ENCODE measurements around the gene DDX43. TPM values are rescaled to one million over a fixed set of nuclear protein-coding genes. Genes with fewer than 3 reads are reported as not detected.

The DDX43 gene
- total and polyA plus RNA-seq, 10 of the 15 experiments (the other 5 are each of a cell fraction or from before 2014, with no cell fraction given): 0.12 TPM; not detected in 9

GRCh38 chr6:73364121-73364520 is 30.5 kb upstream of the DDX43 start:
- Histone ChIP-seq H3K9ac (ENCODE audit: control insufficient read depth, insufficient read depth, low read length) (no peak overlapping the region), H3K36me3 (ENCODE audit: control insufficient read depth in 2 of 2, insufficient read depth in 2 of 2, low read length in 1 of 2) (no peaks in the 10 kb centered on the region), H3K4me1 (ENCODE audit: control insufficient read depth, insufficient read depth, low read length) (no peaks in the 10 kb centered on the region), H4K20me1 (ENCODE audit: control insufficient read depth, insufficient read depth) (no peaks in the 10 kb centered on the region), H3K9me3 (replicated peaks; ENCODE audit: control insufficient read depth, insufficient read depth, low read length) (no peaks in the 10 kb centered on the region), H2AFZ (ENCODE audit: control insufficient read depth, low read depth, low read length) (no peak overlapping the region), H3K27ac (ENCODE audit: control insufficient read depth, insufficient read depth) (no peak overlapping the region), H3K4me2 (ENCODE audit: control insufficient read depth, insufficient read depth) (no peak overlapping the region), H3K79me2 (ENCODE audit: control insufficient read depth, insufficient read depth, low read length) (no peaks in the 10 kb centered on the region), H3K27me3 (replicated peaks in 1 of 2; ENCODE audit: control insufficient read depth in 2 of 2, insufficient read depth in 2 of 2, low read length in 1 of 2) (0 out of 4 replicates have a peak, but pooled peaks cover 0 to 3% of the 10 kb centered on the region in 2 experiments), H3K4me3 (no peak overlapping the region)
- in situ Hi-C loops (cut with MboI): no loop called here
- intact Hi-C loops (cut with micrococcal nuclease; ENCODE audit: unreplicated experiment): no loop called here
- CTCF ChIA-PET: interaction anchor here (0.7 kb wide), 1 partner anchor 33 kb away, joined by 3 read pairs; no protein-coding TSS in a partner anchor
- no peak for FAIRE-seq
- DNase-seq (ENCODE audit: low read depth, low spot score): no peak
- TF ChIP-seq YBX1 (IDR thresholded peaks at IDR 0.05): no peak
- no peak for TF ChIP-seq IRF4 (IDR thresholded peaks at IDR 0.05; ENCODE audit: low read depth, low read length)
- no peak for TF ChIP-seq FOS (IDR thresholded peaks at IDR 0.05; ENCODE audit: borderline replicate concordance, extremely low read depth, insufficient read length)
- TF ChIP-seq ZBTB11 (CRISPR knock-in tag; IDR thresholded peaks at IDR 0.05): no peak
- TF ChIP-seq, protein P1, sequence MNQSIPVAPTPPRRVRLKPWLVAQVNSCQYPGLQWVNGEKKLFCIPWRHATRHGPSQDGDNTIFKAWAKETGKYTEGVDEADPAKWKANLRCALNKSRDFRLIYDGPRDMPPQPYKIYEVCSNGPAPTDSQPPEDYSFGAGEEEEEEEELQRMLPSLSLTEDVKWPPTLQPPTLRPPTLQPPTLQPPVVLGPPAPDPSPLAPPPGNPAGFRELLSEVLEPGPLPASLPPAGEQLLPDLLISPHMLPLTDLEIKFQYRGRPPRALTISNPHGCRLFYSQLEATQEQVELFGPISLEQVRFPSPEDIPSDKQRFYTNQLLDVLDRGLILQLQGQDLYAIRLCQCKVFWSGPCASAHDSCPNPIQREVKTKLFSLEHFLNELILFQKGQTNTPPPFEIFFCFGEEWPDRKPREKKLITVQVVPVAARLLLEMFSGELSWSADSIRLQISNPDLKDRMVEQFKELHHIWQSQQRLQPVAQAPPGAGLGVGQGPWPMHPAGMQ (IDR thresholded peaks at IDR 0.05; ENCODE audit: borderline replicate concordance): no peak
- no peak for TF ChIP-seq IKZF2 (IDR thresholded peaks at IDR 0.05)
- TF ChIP-seq SMARCA5 (IDR thresholded peaks at IDR 0.05): no peak
- no peak for TF ChIP-seq KDM1A (IDR thresholded peaks at IDR 0.05; ENCODE audit: borderline replicate concordance)
- TF ChIP-seq GABPA (IDR thresholded peaks at IDR 0.05; ENCODE audit: low read depth): no peak
- TF ChIP-seq CEBPB (IDR thresholded peaks at IDR 0.05; ENCODE audit: borderline replicate concordance in 1 of 2, low read depth in 2 of 2, low read length in 2 of 2): no peak
- TF ChIP-seq, protein P2, sequence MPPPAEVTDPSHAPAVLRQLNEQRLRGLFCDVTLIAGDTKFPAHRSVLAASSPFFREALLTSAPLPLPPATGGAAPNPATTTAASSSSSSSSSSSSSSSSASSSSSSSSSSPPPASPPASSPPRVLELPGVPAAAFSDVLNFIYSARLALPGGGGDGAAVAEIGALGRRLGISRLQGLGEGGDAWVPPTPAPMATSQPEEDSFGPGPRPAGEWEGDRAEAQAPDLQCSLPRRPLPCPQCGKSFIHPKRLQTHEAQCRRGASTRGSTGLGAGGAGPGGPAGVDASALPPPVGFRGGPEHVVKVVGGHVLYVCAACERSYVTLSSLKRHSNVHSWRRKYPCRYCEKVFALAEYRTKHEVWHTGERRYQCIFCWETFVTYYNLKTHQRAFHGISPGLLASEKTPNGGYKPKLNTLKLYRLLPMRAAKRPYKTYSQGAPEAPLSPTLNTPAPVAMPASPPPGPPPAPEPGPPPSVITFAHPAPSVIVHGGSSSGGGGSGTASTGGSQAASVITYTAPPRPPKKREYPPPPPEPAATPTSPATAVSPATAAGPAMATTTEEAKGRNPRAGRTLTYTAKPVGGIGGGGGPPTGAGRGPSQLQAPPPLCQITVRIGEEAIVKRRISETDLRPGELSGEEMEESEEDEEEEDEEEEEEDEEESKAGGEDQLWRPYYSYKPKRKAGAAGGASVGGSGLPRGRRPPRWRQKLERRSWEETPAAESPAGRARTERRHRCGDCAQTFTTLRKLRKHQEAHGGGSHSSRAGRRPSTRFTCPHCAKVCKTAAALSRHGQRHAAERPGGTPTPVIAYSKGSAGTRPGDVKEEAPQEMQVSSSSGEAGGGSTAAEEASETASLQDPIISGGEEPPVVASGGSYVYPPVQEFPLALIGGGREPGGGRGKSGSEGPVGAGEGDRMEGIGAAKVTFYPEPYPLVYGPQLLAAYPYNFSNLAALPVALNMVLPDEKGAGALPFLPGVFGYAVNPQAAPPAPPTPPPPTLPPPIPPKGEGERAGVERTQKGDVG (CRISPR knock-in tag; IDR thresholded peaks at IDR 0.05): no peak
- no peak for TF ChIP-seq SP1 (IDR thresholded peaks at IDR 0.05; ENCODE audit: low read depth, low read length)
- TF ChIP-seq ATF7 (IDR thresholded peaks at IDR 0.05; ENCODE audit: low read depth): no peak
- POLR2A ChIA-PET: no interaction called here
- BruUV-seq (replicated peaks): no TSS peak
- ATAC-seq: no peak
- RAD21 ChIA-PET (ENCODE audit: unreplicated experiment): no interaction called here
- 78% methylated on average over 14 of the region's 14 CpGs for WGBS (ENCODE audit: insufficient coverage, insufficient replicate concordance, low lambda C conversion rate, missing lambda C conversion rate)
- SMC1A ChIA-PET (ENCODE audit: uncharacterized antibody, unreplicated experiment): no interaction called here
